Activated naive CD4-positive, alpha-beta T cell treated with anti-CD3 and anti-CD28 coated beads, Interleukin-2, amount 50 U/mL, for 16 hours (primary cell): ENCODE results near the gene KRTAP4-7.
"Not testable (repeated sequence)": the region's sequence is repeated elsewhere in the genome, so short reads cannot be mapped to it uniquely, and the experiment has no call there.

Experiments used
- DNase-seq: peaks from one replicate; pipeline ENCODE4 v3.0.0-alpha.2; 2020

KRTAP4-7 gene

GRCh38 chr17:41084100-41084856 is at the start of gene KRTAP4-7:
Gene KRTAP4-7, plus strand, starts transcription at chr17:41084150. Its CDS starts 57 bp downstream, at chr17:41084207.
- DNase-seq = not testable (repeated sequence)

GRCh38 chr17:41034346-41034935 is 49.5 kb upstream of the KRTAP4-7 start, which contains the start of gene KRTAP1-3:
Gene KRTAP1-3, minus strand, starts transcription at chr17:41034874. Its CDS starts 53 bp downstream, at chr17:41034821.
- not testable (repeated sequence) for DNase-seq

- no peak for DNase-seq
Measured at GRCh38 chr17:41037853-41038350, 46.0 kb upstream of the KRTAP4-7 start.

- not testable (repeated sequence) for DNase-seq
Measured at GRCh38 chr17:41040783-41041571, 43.0 kb upstream of the KRTAP4-7 start, which contains the start of gene KRTAP1-1. Gene KRTAP1-1, minus strand, starts transcription at chr17:41041450. Its CDS starts 53 bp downstream, at chr17:41041397.

GRCh38 chr17:41042953-41043352 is 41.0 kb upstream of the KRTAP4-7 start:
- no peak for DNase-seq

- DNase-seq = not testable (repeated sequence)
Measured at GRCh38 chr17:41046735-41047465, 37.0 kb upstream of the KRTAP4-7 start, which contains the start of gene KRTAP2-1. Gene KRTAP2-1, minus strand, starts transcription at chr17:41047316. Its CDS starts 49 bp downstream, at chr17:41047267.

- DNase-seq = no peak
Measured at GRCh38 chr17:41048441-41048840, 35.5 kb upstream of the KRTAP4-7 start.

- DNase-seq = no peak
Measured at GRCh38 chr17:41049110-41049509, 34.8 kb upstream of the KRTAP4-7 start.

GRCh38 chr17:41052566-41052965 is 31.4 kb upstream of the KRTAP4-7 start:
- DNase-seq = no peak

- no peak for DNase-seq
Measured at GRCh38 chr17:41054025-41054424, 29.9 kb upstream of the KRTAP4-7 start.

- not testable (repeated sequence) for DNase-seq
Measured at GRCh38 chr17:41054556-41054955, 29.4 kb upstream of the KRTAP4-7 start.

GRCh38 chr17:41055130-41055529 is 28.8 kb upstream of the KRTAP4-7 start, which contains the start of gene KRTAP2-2:
Gene KRTAP2-2, minus strand, starts transcription at chr17:41055230. Its CDS starts 19 bp downstream, at chr17:41055211.
- DNase-seq = not testable (repeated sequence)

GRCh38 chr17:41057547-41057946 is 26.4 kb upstream of the KRTAP4-7 start:
- no peak for DNase-seq

GRCh38 chr17:41058741-41059140 is 25.2 kb upstream of the KRTAP4-7 start:
- DNase-seq = no peak

GRCh38 chr17:41059276-41060051 is 24.5 kb upstream of the KRTAP4-7 start:
- not testable (repeated sequence) for DNase-seq

- DNase-seq = no peak
Measured at GRCh38 chr17:41060052-41060604, 23.8 kb upstream of the KRTAP4-7 start, which contains the start of gene KRTAP2-3. Gene KRTAP2-3, minus strand, starts transcription at chr17:41060114. Its CDS starts 64 bp downstream, at chr17:41060050.

GRCh38 chr17:41061964-41062363 is 22.0 kb upstream of the KRTAP4-7 start:
- no peak for DNase-seq

- DNase-seq = no peak
Measured at GRCh38 chr17:41063449-41063848, 20.5 kb upstream of the KRTAP4-7 start.

GRCh38 chr17:41064301-41064700 is 19.6 kb upstream of the KRTAP4-7 start:
- no peak for DNase-seq

GRCh38 chr17:41065016-41065689 is 18.8 kb upstream of the KRTAP4-7 start:
- not testable (repeated sequence) for DNase-seq
